GM12878 (cell line): ENCODE measurements around the gene MEI1. TPM values are rescaled to one million over a fixed set of nuclear protein-coding genes. Genes with fewer than 3 reads are reported as not detected.

Experiments
- ASH2L ChIP-seq: fragments of 300-600, 200-600 bp; sonication (generic); IDR thresholded peaks from 2 replicates; pipeline ENCODE4 v1.6.1; 2017; ENCODE audit warnings: low read depth, mild to moderate bottlenecking, borderline replicate concordance
- BCL3 ChIP-seq: IDR thresholded peaks from 2 replicates; pipeline ENCODE4 v1.6.1; 2011; ENCODE audit warnings: borderline replicate concordance, low read depth, mild to moderate bottlenecking, moderate library complexity, low read length; ENCODE audit not compliant: insufficient read depth, poor library complexity, severe bottlenecking
- EP300 ChIP-seq, 2 experiments: fragments of 150-350 bp in 1 of 2; IDR thresholded peaks; 2 replicates each; pipeline ENCODE4 v1.6.1; 2011 to 2012; ENCODE audit warnings: low read depth in 2 of 2, low read length in 2 of 2, borderline replicate concordance in 1 of 2, improper control_type of control experiment in 1 of 2, inconsistent platforms in 1 of 2; ENCODE audit not compliant: control insufficient read depth in 1 of 2
- IKZF2 ChIP-seq, 2 experiments: fragments of 450-650 bp; IDR thresholded peaks; 2 replicates each; pipeline ENCODE4 v1.6.1; 2017; ENCODE audit warnings: mild to moderate bottlenecking in 2 of 2, moderate library complexity in 2 of 2
- KDM1A ChIP-seq: fragments of 200-600 bp; sonication (generic); IDR thresholded peaks from 2 replicates; pipeline ENCODE4 v1.6.1; 2016; ENCODE audit warnings: borderline replicate concordance
- NBN ChIP-seq: fragments of 450-650 bp; IDR thresholded peaks from 2 replicates; pipeline ENCODE4 v1.6.1; 2016
- NFXL1 ChIP-seq: fragments of 450-650 bp; IDR thresholded peaks from 2 replicates; pipeline ENCODE4 v1.6.1; 2017; ENCODE audit warnings: antibody characterized with exemption, mild to moderate bottlenecking, borderline replicate concordance
- RUNX3 ChIP-seq: IDR thresholded peaks from 2 replicates; pipeline ENCODE4 v1.6.1; 2012; ENCODE audit warnings: low read length, inconsistent platforms
- ZBTB33 ChIP-seq: fragments of 450-650 bp; IDR thresholded peaks from 2 replicates; pipeline ENCODE4 v1.6.1; 2017; ENCODE audit warnings: mild to moderate bottlenecking
- polyA plus RNA-seq, 11 experiments: library from polyadenylated mRNA; depleted of rRNA in 4 of 11; unstranded in 6 of 11; stranded (reverse) in 5 of 11; fragments of >200 nt; fragmentation: Nextera tagmentation in 4 of 11; fragmentation: Illumina TruSeq in 1 of 11; extraction: Ambion mirVana in 4 of 11; extraction: Trizol in 1 of 11; gene quantifications; 1 replicate in 1 of 11; 2 replicates in 10 of 11; pipeline versions ENCODE4 v1.2.1 to v1.2.3, GENCODE V29; 2011 to 2016; ENCODE audit warnings: inconsistent platforms in 2 of 11, missing spikeins in 2 of 11, low read depth in 1 of 11
- total RNA-seq, 4 experiments: library from RNA; depleted of rRNA in 3 of 4; stranded (reverse); fragments of >200 nt in 3 of 4; fragmentation: Illumina TruSeq in 1 of 4; extraction: Trizol in 1 of 4; gene quantifications; 2 replicates each; pipeline versions ENCODE4 v1.2.1 to v1.2.3, GENCODE V29; 2013 to 2021

MEI1 gene
- total and polyA plus RNA-seq, 10 of the 15 experiments (the other 5 are each of a cell fraction or from before 2014, with no cell fraction given), result 27.9 to 48.9 (median 35.8) TPM

- TF ChIP-seq BCL3 (no peak), ASH2L (no peak), ZBTB33 (no peak), EP300 (IDR thresholded peaks at IDR 0.05; ENCODE audit: borderline replicate concordance in 1 of 2, control insufficient read depth in 1 of 2, low read depth in 2 of 2, low read length in 2 of 2) (peak; percentile 65 to 85), KDM1A (no peak), NFXL1 (no peak), IKZF2 (IDR thresholded peaks at IDR 0.05) (peak; percentile 51 to 68; a peak in 2 of 4 replicates), RUNX3 (peak; percentile 73), NBN (peak; percentile 19; the same call in 1 of the 2 replicates)
- TF ChIP-seq, all 136 proteins: peak for 33
These were observed 47.5 kb downstream of the MEI1 start (continued) for GRCh38 chr22:41746567-41747400.
